Activated CD8-positive, alpha-beta memory T cell treated with anti-CD3 and anti-CD28 coated beads for 1 hour (primary cell): ENCODE measurements around the gene CACNA1E.

Source experiments
- DNase-seq, 2 donors: peaks; one replicate each; pipeline ENCODE4 v3.0.0-alpha.2; 2020; ENCODE audit warnings: low read depth in 1 of 2; ENCODE audit errors: extremely low read depth in 1 of 2

Gene CACNA1E

DNA sequence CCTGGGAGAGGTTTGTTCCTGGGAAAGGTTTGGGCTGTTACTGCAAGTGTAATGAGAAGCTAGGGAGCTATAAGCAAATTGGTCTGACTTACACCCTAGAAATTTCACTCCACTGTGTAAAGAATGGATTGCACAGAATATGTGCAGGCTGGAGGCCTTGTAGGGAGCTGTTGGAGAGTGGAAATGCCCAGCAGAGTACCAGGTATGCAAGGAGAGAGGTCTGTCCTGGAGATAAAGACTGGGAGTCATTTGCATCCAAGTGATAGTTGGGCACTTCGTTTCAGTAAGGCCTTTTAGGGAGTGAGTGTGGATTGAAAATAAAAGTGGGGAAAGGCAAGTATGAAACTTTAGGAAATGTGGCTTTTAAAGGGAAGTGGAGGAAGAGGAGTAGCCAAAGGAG lies 75.8 kb downstream of the CACNA1E start:
- no peak for DNase-seq

DNA sequence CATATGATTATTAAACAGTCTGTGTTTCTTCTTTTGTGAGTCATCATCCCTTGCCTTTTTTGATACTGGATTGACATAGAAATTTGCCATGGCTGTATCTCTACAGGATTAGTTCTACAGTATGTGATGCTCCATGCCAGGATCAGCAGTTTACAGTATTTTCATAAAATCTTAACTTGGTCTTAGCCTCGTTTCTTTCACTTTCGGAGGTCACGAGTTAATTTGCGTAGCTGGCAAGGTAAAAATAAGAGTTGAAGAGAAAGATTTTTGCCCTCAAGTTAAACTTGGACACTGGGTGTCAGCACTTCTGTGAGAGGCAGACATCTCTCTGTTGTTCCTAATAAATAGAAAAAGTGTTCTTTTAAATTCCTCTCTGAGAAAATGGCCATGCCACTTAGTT lies 79.1 kb downstream of the CACNA1E start:
- no peak for DNase-seq

DNA sequence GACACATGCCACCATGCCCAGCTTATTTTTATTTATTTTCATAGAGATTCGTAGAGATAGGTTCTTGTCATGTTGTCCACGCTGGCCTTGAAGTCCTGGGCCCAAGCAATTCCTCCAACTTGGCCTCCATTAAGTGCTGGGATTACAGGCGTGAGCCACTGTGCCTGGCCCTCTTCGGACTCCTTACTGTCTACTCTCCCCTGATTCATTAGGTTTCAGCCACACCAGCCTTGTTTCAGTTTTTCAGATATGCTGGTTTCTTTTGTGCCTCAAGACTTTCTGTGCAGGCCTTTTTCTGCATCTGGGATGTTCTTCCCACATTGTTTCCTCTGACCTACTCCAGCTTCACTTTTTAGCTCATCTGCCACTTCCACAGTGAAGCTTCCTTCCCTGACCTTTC lies 85.4 kb downstream of the CACNA1E start:
- DNase-seq, result no peak

DNA sequence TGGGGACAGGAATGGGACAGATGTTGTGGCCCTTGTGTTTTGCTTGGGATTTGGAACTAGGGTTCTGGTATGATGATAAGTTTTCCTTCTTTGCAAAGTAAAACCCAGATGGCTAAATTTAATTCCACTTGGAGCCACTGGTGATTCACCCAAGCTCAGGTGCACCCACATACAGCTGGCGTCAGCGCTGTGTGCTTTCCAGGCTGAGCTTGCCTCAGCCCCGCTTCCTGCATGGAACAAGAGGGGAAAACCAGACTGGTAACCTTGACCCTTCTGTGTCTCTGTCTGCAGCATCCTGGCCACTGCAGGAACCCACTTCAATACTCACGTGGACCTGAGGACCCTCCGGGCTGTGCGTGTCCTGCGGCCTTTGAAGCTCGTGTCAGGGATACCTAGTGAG lies 94.2 kb downstream of the CACNA1E start:
- no peak for DNase-seq

DNA sequence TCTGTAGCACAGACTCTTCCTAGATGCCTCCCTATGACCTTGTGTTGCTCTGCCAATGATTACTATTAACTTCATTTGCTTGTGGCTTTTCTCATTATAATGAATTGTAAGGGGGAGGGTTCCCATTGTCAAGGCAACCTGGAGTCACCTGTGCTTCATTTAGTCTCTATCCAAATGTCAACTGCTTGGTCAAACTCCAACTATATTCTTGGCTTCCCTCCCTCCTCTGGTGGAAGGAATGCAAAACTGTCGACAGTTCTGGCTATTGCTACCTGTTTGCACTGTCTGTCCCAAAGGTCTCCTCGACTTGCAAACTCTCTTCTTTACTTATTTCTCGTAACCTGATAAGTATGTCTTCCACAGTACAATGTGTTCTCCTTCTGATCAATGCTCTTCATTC lies 100.3 kb downstream of the CACNA1E start:
- no peak for DNase-seq

DNA sequence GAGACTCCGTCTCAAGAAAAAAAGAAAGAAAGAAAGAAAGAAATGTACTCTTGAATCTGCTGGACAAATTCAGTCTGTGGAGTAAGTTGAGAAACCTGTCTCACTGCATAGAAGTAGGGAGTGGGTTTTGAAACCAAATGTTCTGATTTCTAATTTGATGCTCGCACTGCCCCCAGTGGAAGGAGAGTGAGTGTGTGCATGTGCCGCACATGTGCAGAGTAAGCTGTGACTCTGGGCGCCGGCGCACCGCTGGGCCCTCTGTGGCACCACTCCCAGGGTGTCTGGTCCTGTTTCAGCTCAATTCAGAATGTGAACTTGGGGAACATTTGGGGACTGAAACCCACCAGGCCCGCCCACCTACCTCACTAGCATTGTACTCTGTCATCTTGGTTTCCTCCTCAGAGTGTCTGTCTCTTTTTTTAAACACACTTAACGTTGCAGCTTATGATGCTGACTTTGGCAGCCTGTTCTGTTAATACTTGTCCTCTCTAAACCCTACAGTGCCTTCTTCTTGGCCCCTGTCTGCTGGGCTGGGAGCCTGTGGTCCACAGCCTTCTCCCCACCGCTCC lies 104.6 kb downstream of the CACNA1E start:
- no peak for DNase-seq

DNA sequence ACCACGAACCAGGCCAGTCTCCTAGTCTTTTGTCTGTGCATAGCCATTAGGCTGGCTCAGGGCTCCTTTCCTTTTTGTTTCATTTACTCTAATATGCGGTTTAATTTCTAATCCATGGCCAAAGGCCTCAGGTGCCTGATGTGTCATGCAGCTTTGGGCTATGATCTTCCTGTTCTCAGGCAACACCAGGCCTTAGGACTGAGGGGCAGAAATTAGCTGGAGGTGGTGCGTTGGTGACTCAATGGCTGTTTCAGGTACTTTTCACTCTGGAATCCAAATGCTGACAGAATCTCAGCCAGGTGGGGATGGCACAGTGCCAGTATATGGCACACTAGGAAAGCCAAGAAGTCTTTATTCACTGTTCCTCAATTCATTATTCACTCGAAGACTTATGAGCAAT lies 105.3 kb downstream of the CACNA1E start:
- no peak for DNase-seq

DNA sequence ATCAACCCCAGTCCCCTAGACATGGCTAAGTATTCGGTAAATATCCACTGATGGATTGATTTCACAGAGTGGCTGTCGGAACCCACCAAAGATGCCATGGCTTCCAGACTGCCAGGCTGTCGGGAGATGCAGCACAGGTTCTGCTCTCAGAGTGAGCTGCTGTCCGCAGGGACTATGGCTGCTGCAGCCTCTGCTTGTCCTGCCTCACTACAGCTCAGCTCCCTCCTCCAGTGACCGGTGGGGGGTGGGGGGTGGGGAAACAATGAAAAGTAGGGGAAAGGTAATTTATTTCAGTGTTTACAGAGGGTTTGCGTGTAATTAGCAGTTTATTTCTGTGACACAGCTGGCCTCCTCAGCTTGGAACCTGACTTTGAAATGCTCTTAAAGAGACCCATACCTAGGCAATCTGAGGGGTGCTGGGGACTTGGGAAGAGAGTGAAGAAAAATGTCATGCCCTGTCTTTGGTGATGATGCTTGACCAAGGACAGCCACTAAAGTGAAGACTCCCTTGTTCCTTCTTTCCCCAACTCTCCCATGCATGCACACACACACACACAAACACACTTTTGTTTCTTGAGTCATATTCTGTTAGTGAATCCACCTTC lies 109.0 kb downstream of the CACNA1E start:
- DNase-seq, result no peak

DNA sequence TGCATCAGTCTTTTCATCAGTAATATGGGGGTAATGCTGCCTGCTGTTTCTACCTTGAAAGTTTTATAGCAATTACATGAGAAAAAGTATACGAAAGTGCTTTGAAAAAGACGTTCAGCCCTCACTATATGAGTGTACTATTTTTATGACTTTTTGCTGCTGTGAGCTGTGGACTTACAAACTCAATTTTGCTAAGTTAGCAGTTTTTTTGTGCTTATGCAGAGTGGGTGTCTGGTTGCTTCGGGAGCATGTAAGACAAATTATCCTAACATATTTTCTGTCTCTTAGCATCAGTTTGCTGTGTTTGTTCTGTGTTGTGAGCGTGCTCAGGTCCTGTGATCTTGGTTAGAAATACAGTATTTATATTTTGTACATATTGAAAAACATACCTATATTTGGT lies 109.7 kb downstream of the CACNA1E start:
- DNase-seq, result no peak

DNA sequence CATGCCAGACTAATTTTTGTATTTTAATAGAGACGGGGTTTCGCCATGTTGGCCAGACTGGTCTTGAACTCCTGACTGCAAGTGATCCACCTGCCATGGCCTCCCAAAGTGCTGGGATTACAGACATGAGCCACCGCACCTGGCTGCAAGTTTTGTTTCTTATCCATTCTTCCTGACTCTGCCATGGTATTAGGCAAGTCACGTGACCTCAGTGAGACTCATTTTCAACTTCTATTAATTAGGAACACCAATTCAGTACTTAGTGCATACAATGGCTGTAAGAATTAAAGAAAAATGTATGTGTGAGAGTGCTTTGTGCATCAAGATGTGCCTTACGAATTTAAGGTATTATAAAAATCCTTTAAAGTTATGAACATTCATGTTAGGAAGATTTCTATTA lies 111.2 kb downstream of the CACNA1E start:
- DNase-seq, result no peak

DNA sequence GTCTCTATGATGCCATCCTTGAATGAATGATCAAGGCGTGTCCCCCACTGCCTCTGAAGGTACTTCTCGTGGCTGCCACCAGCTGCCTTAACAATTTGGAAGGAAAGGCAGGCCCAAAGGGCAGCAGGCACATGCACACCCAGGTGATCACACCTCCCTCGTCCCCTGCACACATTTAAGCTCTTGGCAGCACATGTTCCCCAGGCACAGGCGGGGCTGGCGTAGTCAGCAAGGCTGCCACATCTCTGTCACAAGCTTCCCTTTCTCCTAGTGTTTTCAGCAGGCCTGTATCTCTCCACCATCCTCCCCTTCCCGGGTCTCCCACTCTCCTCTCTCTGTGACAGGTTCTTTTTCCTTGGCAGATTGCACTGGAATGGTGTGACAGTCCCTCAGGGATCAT lies 111.9 kb downstream of the CACNA1E start:
- DNase-seq, result no peak

DNA sequence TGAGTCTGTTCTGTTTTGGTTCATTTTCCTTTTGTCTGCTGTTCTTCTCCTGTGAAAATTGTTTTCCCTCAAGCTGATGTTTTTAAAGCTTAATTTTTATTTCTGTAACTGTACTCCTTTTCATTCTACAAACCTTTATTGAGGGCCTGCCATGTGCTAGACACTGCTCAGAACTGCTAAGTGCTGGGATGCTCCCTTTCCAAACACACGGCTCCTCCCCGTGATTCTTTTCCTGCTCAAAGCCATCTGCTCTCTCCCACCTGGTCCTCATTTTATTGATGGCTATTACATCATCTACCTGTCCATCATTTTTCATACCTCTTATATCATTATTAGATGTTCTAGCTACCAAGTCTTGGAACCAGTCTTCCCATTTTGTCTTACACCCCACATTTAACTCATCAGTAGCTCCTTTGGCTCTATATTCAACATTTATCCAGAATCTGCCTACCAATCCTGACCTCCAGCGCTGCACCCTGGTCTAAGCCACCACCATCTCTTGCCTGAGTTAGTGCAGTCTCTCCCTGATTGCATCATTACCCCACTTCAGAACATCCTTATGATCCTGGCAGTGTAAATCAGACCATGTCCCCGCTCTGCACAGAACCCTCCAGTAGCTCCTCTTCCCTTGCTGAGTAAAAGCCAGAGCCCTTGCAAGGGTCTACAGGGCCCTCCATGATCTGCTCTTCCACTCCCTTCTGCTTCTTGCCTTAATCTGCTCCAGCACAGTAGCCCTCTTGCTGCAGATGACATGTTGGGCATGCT lies 118.1 kb downstream of the CACNA1E start:
- no peak for DNase-seq

DNA sequence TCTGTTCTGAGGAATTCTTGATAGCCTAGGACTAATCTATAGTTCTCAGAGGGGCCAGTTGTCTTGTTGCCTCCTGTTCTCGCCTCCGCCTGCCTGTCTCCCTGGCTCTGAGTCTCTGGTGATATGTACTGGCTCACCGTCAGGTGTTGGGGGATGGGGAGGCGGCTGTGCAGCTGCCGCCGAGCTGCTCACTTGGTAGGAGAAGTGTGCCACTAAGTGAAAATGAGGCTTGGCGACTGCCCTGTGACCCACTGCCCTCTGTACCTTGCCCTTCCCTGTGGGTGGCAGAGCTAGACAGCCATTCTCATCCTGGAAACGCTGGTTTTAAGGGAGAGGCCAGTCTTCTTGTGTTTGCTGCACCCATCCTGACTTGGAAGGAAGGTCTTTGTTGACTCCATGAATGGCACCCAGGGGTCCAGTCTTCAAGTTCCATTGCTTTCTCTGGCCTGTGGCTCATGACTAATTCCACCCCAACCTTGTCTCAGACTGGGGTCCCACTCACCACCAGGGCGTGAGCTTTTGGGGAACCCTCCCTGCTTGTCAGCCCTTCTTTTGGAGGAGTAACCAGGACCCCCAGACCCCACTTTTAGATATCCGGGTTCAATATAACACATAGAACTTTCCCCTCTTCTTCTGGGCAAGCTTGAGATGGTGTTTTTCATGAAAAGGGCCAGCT lies 120.6 kb downstream of the CACNA1E start:
- no peak for DNase-seq

DNA sequence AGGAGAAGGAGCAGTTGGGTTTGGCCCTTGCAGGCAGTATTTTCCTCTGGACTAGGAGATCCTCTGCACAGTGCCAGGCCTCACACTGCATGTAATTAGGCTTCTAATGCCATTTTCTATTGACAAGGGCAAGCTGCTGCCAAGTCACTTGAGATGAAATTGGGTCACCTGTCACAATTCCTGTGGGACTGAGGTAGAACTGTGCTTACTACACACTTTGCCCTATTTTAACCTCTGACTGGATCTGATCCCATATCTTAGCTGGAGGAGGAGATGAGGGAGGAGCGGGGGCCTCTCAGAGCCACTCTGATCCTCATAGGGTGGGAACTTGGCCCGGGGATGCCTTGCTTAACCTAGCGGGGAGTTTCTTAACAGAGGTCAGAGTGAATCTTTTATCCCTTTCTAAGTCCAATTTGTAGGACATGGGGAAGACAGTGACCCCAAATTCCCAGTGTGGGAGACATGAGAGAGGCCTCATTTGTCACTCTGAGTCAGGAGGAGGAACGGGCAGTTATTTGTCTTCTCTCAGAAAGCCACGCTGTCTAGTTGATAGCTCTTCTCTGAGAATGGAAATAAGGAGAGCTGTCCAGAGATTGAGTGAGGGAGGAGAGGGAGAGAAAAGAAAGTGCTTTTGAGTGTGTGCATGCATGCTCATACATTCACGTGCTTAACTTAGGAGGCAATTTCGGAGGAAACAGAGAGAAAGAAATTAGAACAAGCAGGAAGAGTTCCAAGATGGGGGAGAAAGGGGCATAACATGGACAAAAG lies 121.3 kb downstream of the CACNA1E start:
- no peak for DNase-seq

DNA sequence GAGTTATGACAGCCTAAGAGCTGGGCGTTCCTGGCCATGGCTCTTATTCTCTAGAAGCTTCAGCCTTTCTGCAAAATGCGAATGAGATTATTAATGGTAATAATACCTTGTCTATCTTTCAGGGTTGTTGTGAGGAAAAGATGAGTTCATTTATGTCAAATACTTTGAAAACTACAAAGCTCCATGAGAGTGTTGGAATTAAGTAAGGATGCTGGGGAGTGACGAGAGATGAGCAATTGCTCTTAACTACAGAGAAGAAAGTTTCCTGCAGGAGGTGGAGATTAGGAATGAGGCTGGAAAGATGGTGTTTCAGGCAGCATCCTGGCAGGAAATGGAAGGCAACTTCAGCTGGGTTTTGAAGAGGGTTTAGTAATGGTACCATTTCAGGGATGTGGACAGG lies 124.2 kb downstream of the CACNA1E start:
- DNase-seq, result no peak

DNA sequence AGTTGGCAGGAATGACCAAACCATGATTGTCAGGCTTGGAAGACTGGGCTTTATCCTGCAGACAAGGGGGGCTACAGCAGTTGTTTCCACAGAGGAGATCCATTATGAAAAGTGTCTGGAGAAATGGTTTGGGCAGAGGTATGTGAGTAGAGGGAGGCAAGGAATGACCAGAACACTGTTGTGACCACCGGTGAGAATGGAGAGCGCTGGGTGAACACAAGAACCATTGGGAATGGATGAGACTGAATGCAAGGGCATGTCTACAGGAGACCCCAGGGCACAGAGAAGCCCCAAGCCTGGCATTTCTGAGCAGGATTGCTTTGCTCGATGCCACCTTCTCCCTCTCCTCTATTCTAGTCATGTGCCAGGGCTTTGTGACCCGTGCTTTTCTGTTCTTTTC lies 125.1 kb downstream of the CACNA1E start:
- DNase-seq, result no peak

DNA sequence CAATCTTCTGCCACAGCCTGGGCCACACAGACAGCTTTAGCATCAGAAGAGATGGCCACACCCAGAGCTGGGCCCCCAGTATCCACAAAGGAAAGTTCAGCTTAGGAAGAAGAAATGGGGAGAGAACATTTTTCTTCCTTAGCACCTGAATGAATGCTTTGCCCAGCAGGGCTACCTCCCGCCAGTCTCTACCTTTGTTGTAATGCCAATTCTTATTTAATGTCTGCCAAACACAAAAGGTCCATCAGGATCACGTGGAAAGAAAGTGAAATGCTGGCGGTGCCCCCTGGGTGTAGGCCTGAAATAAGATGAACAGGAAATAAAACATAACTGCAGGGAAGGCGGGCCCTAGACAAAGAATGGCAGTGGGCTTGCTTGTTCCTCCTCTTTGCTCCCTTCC lies 125.6 kb downstream of the CACNA1E start:
- no peak for DNase-seq

DNA sequence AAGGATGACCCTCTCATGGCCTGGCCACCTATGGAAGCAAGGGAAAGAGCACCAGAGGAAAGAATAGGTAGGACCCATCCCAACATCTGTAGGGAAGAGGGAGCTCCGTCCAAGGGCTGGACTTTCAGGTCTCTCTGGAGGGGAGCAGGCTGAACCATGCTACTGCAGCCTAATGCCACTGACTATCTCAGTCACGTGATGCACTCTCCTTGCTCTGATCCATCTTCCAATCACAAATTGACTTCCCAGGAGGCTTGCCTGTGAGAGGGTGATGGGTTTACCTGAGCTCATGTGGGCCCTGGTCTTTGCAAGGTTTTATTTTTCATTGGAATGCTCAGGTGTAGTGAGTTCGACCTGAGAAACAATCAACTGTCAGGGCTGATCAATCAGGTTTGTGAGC lies 128.8 kb downstream of the CACNA1E start:
- no peak for DNase-seq

DNA sequence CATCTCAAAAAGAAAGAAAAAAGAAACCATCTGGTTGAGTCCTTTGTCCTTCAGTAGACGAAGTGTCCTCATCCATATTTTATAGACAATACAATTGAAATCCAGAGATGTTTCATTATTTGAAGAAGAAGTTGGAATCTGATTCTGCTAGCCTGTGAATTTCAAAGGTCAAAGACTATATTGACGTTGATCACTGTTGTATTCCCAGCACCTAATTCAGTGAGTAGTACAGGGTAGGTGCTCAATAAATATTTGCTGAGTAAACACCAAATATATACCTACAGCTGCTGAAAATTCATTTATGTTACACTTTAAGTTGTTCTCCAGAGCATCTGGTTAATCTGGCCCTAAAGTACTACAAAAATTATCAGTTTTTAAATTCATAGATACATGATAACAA lies 135.2 kb downstream of the CACNA1E start:
- no peak for DNase-seq

DNA sequence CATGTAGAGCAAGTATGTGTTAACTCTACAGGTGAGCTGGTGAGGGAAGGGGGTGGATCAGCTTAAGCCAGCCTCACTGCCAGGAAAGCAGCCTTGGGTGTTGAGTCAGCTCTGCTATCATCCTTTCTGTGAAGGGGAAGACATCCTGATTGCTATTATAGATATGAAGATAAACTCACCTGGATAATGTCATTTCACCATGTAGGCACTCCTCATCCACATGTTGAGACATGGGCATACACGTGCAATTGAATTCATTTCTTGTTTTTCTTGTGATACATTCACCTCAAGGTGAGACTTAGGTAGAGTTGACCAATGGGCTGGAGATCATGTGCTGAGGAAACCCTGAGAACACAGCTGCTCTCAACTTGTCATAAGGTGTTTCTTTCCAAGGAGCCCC lies 136.9 kb downstream of the CACNA1E start:
- no peak for DNase-seq

DNA sequence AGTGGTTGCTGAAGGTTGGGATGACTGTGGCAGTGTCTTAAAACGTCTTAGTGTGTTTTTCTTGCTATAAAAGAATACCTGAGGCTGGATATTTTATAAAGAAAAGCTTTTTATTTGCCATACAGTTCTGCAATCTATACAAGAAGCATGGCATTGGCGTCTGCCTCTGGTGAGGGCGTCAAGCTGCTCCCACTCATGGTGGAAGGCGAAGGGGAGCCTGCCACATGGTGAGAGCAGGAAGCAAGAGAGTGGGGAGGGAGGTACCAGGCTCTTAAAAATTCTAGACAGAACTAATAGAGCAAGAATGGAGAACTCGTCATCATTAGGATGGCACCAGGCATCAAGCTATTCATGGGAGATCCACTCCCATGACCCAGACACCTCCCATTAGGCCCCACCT lies 140.5 kb downstream of the CACNA1E start:
- no peak for DNase-seq
